GM21528 (cell line): Measurements from ENCODE around the gene IFI27L1.

Experiments
- ATAC-seq: cut with Tn5 transposase; IDR thresholded peaks from one replicate; pipeline ENCODE4 v1.9.1; 2021; ENCODE audit warnings: mild to moderate bottlenecking, moderate library complexity; ENCODE audit not compliant: unreplicated experiment, low FRiP score

Gene IFI27L1

DNA sequence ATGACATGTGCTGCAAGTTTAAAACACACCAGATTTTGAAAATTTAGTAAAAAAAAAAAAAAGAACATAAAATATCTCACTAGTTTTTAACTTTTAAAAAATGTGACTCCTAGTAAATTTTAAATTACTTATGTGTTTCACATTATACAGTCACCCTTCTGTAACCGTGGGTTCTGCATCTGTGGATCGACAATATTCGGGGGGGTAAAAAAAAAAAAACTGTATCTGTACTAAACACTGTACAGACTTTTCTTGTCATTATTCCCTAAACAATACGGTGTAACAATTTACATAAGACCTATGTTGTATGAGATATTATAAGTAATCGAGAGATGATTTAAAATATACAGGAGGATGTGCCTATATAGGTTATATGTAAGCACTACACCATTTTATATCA, 3.3 kb upstream of the IFI27L1 start:
- ATAC-seq: no peak

DNA sequence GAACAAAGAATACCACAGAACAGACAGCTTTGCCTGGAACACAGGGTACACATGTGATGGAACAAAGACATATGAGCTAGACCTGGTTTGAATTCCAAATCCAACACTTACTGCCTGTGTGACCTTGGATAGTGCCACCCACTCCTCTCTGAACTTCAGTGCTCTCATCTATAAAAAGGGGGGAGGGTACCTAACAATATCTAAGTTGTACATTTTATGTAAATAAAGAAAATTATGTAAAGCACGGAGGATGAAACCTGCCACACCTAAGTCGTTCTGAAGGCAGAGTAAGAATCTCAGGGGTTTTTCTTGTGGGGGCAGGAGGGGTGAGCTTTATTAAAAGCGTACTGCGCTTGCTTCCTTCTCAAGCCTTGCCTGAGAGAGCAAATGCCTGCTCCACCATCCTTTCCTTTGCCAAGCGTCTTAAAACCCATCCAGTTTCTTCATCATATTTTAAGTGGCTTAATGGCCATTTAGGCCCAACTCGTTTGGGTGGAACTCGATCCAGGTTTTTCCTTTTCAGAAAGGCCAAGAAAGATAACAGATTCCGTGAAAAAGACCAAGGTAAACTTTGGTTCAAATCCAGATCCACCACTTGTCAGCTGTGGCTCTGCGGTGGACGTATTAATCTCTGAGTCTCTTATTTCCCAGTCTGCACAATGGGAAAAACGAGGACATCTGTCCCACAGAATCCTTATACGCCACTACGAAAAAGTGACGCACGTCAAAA, 1.1 kb upstream of the IFI27L1 start:
- no peak for ATAC-seq

DNA sequence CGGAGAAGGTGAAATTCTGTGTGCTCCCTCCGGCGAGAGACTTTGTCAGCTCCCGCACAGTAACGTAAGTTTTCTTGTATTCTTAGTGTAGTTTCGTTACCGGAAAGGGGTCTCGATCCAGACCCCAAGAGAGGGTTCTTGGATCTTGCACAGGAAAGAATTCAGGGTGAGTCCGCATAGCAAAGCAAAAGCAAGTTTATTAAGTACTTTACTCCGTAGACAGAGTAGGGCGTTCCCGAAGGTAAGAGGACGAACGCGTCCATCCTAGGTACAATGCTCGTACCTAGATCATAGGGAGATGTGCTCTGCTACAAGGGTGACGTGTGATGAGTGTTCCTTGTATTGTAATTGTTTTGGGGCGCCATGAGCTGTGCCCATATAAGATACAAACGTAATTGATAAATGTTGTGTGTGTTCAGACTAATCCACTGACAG, 293 bp downstream of the IFI27L1 start:
- ATAC-seq: peak; percentile 32

DNA sequence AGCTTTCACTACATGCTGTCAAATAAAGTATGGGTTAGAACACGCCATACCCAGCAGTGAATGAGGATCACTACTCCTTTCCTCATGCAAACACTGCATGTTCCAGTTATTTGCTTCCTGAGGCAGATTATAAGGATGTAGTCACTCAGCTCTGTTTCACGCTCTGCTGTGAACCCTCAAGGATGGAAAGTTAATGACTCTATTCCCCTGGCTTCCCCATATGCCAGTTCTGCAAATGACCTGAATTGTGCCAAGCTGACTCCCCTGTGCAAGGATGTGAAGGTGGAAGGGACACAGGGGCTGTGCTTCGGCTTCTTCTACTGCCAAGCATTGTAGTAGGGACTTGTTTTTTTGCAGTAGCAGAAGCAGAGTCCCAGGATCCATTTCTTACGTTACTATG, 6.8 kb downstream of the IFI27L1 start:
- no peak for ATAC-seq

DNA sequence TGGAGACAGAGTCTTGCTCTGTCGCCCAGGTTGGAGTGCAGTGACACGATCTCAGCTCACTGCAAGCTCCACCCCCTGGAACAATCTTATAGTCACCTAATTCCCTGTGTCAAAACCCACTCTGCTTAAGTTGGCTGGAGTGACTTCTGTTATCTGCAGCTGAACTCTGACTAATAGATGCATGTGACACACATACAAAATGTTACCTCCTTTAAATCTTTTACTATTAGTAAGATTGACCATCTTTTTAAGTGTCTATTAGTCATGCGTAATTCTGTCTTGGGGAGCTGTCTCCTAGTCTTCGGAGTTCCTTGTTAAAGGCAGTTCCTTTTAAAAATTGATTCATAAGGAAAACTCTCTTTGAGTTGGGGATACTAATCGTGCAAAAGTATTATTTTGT, 7.4 kb downstream of the IFI27L1 start:
- ATAC-seq: no peak

DNA sequence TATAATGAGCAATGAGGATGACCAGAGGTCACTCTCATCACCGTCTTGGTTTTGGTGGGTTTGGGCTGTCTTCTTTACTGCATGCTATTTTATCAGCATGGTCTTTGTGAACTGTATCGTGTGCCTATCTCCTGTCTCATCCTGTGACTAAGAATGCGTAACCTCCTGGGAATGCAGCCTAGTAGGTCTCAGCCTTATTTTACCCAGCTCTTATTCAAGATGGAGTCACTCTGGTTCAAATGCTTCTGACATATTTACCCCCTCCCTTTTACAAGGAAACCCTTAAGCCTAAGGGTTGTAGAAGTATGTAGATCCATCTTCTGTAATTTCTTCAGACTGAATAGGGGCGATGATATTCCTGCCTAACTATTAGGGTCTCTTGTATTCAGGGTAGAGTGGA, 8.4 kb downstream of the IFI27L1 start:
- ATAC-seq: no peak

DNA sequence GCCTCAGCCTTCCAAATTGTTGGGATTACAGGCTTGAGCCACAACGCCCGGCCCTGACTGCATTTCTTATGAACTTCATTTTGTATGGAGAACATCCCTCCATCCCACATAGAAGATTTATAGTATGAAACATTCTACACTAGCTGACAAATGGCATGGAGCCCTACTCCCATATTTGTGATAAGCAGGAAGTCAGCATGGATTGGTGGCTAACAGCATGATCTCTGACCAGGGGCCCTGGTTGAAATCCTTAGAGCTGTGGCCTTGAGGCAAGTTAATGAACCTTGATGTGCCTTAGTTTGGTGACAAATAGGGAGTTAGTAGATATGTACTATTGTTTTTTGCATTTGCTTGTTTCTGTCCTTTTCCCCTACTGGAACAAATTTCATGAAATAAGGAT, 12.3 kb downstream of the IFI27L1 start:
- no peak for ATAC-seq

DNA sequence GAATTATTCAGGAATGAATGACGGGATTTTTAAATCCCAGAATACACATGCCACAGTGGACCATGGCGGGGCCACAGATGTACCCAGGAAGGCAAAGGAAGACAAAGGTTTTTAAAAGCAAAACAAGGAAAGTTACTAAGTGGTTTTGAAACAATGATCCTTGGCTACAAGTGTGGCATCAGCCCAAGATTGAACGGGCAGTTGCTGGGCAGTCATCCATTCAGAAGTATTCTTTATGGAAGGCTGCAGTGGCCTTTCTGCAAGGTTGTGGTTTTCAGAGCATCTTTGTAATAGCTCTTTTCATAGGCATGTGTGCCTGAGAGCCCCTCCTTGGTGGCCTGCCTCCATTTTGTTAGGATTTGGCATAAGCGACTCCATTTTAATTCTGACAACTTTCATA, 16.0 kb downstream of the IFI27L1 start:
- no peak for ATAC-seq

DNA sequence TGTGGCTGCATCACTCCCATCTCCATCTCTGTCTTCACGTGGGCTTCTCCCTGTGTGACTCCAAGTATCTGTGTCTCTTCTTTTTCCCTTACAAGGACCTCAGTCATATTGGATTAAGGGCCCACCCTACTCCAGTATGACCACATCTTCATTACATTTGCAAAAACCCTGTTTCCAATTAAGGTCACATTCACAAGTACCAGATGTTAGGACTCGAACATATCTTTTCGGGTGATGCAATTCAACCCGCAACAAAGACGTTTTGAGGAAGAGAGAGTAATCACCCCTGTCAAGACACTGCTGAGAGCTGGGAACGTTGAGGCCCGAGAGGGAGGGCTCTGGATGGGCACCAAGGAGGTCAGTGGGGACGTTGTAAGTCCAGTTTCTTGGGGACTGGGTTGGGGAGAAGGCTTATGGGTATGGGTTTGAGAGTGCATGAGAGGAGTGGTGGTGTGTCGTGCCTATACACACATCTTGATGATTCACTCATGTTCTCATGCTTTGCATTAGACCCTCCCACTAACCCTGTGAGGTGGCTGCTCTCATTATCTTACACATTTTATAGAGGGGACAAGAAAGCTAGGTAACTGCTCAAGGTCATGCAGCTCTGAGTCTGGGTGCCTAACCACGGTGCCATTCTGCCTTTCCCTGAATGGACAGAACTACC, 17.3 kb downstream of the IFI27L1 start:
- ATAC-seq: no peak

DNA sequence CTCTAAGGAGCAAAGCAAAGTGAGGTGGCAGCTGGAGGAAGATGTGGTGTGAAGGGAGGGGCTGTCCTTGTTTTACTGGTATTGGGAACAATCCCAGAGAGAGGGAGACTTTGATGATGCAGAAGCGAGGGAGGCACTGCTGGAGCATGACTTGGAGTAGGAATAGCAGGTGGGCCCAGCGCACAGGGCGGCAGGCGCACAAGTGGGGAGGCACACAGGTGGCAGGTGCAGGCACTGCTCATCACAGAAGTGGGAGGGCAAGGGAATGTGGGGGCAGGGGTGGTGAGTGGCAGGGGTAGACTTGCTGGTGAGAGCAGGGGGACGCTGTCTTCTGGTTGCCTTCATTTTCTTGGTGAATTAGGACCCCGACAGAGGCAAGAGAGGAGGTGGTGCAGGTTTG, 17.9 kb downstream of the IFI27L1 start:
- no peak for ATAC-seq

DNA sequence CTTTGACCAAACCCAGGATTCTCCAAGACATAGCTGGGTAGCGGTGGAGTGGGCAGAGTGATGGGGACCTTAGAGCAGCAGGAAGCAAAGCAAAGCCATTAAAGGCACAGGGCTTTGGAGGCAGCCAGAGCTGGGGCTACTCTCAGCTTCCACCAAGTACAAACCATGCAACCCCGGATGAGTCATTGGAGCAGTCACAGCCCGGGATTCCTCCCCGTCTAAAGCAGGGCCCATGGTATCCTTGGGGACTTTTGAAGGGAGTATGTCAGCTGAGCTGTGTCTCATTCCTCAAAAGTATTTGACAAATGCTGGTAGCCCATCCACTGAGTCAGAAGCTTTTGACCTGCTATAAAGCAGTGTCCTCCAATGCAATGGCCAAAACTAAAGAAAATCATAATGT, 19.7 kb downstream of the IFI27L1 start:
- no peak for ATAC-seq

DNA sequence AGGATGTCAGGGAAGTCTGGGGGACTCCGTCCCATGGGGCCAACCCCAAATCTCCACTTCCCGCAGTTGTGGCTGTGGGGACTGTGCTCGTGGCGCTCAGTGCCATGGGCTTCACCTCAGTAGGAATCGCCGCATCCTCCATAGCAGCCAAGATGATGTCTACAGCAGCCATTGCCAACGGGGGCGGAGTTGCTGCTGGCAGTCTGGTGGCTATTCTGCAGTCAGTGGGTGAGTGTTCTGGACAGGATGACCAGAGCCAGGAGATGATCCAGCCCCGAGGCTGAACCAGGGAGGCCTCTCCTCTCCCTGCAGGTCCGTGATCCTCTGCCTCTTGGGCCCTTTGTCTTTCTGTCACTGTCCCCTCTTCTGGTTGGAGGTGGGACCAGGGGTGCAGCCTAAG, 20.6 kb downstream of the IFI27L1 start:
- ATAC-seq: no peak

DNA sequence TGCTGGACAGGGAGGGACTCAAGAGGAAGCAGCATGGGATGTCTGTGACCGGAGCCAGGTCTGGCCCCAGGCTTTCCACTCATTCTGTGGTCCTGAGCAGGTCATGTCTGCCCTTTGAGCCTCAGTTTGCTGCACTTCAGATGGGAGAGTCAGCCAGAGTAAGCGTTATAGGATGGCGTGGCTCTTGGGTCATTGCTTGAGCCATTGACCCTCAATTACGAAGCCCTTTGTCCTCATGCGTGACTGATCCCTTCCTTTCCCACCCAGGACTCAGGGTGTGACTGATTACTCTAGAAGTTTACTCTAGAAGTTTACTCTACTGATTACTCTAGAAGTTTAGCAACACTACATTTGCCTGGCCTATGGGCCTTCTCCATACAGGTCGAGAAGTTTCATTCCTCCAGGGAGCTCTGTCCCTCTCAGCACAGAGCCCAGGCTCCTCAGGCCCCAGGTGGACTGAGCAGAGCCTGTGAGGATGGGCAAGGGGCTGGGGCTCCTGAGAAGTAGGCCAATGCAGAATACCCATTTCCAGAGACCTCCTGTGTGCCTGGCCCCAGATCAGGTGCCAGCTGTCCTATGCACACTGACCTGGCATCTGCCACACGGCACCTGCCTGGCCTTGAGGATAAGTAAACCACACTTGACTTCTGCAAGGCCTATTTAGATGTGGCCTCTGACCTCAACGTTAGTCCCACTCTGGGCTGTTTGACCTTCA, 21.8 kb downstream of the IFI27L1 start:
- no peak for ATAC-seq

DNA sequence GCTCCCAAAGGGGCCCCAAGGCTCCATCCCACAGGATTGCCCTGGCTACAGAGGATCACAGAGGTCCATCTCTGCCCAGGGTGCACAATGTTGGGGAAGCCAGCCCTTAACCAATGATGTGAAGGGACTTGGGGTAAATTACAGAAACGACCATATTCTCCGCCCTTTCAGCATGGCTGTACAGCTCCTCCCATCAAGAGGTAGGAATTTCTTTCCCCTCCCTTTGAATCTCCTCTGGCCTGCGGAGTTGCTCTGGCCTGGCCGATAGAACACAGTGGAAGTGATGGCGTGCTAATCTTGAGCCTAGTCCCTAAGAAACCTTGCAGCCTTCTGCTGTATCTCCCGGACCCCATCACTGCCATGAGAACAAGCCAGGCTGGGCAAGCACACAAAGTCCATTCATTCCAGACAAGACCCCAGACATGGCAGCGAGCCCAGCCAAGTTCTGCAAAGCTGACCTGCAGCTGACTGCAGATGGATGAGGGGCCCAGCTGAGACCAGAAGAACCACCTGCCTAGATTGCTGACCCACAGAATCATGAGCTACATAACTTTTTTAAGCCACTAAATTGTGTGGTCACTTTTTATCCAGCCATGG, 22.5 kb downstream of the IFI27L1 start:
- no peak for ATAC-seq

DNA sequence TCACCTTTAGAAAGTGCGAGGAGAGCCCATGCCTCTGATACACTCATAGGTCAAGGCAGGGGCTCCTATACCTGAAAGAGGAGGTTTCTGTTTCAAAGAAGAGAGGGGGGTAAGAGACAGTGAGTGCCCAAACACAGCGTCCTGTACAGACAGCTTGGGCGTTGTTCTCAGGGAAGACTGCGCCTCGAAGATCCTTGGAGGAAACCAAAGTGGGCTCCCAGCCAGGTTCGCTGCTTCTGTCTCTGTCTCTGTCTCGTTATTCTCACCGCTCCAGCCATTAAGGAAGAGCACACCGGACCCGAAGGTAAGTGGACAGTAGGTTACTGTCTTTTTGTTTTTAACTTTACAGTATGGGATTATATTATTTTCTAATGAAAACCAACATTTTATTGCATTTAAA, 23.6 kb downstream of the IFI27L1 start:
- ATAC-seq: no peak

DNA sequence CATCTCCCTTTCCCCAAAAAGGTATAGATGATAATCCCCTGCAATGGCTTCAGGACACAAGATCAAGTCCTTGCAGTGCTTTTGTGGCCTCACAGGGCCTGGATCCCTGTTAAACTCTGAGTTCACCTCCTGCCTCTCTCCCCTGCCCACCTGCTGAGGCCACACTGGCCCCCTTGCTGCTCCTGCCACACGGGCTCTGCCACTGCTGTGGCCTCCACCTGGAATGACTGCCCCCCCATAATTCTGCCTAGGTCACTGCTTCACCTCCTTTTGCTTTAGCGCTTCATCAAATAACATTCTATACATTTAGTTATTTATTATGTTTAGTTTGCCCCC, 28.8 kb downstream of the IFI27L1 start:
- no peak for ATAC-seq

DNA sequence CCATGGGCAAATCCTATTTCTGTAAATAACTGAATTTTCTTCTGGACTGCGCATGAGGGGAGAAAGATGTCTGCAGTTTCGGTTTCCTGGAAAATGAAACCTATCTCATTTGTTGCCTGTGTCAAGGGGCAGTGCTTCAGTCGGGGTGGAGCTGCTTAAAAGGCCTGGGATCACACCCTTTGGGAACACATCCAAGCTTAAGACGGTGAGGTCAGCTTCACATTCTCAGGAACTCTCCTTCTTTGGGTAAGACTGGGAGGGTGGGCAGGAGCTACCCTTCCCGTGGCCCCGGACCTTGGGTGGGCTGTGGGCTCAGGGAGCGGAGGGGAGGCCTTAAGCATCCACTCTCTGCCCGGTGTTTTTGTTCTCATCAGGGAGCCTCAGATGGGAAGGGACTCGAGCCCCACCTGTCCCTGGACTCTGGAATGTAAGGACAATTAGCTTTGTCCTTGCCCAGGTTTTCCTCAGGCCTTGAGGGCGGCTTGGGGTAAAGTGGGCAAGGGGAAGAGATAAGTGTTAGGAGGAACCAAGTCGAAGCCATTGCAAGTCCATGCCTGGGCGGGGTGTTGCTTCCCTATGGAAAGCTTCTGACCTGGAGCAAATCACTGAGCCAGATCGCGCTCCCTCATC, 29.6 kb downstream of the IFI27L1 start, which contains the start of gene IFI27:
TSS of gene IFI27 (plus strand) at position 185 of the 630 bp plus-strand sequence.
- ATAC-seq: no peak

DNA sequence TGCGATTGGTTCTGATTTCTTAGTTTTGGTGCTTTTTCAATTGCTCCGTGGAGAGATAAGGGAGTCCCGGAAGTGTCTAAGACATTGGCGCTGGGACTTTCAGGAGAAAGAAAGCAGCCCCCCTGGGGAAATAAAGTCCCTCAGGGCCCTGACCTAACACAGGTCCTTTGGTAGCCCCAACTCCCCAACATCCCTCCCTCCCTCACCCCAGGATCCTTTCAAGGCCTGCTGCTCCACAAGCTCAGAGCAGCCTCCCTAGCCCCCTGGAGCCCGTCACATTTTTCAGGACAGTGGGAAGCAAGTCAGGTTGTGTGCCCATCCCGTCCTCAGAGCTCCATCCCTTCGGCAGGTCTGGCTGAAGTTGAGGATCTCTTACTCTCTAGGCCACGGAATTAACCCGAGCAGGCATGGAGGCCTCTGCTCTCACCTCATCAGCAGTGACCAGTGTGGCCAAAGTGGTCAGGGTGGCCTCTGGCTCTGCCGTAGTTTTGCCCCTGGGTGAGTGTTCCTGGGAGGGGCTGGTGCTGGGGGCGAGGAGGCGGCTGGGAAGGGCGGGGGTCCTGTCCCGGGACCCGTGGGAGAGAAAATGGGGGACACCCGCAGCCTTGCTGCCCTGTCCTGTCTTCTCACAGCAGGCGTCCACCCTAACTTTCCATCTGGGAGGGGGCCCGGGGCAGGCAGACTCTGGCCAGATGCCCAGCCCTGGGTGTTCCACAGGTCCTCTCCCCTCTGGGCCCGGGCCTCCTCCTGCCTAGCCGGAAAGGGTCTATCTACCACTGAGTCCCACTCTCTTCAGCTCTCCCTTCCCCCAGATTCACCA, 30.4 kb downstream of the IFI27L1 start:
- no peak for ATAC-seq

DNA sequence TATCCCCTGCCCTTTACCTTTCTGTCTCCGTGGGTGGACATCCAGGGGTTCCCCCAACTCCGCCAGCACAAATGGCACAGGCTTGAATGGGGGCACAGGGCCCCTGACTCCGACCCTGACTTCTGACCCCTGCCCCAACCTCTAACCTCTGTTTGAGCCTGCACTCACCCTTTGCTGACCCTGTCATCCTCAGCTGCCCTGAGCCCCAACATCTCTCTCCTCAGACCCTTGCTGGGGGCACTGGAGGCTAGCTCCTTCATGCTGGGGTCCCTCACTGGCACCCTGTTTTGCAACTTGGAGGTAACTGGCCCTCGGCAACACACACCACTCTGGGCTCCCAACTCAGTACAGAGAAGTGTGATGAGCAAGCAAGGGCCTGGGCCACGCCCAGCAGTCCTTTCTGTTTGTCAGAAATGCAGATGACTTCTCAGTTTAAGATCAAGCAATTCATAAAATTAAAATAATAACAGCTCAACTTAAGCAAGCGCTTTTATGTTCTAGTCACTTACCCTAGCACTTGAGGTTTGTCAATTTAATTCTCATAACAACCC, 31.5 kb downstream of the IFI27L1 start:
- ATAC-seq: no peak

DNA sequence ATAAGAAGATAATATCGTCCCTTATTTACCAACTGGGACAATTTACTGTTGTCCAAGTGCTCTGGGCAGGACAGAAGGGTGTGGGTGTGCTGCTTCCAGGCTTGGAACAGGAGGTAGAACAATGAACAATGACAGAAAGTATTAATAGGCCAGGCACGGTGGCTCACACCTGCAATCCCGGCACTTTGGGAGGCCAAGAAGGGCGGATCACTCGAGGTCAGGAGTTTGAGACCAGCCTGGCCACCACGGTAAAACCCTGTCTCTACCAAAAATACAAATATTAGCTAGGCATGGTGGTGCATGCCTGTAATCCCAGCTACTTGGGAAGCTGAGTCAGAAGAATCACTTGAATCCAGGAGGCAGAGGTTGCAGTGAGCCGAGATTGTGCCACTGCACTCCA, 32.0 kb downstream of the IFI27L1 start:
- no peak for ATAC-seq
